GM18519 (cell line): Measurements from ENCODE around the gene BAZ2B.
"Not testable (repeated sequence)": the region's sequence is repeated elsewhere in the genome, so short reads cannot be mapped to it uniquely, and the experiment has no call there.

Experiments used
- ATAC-seq: cut with Tn5 transposase; IDR thresholded peaks from one replicate; pipeline ENCODE4 v1.9.1; 2021; ENCODE audit warnings: mild to moderate bottlenecking, moderate library complexity; ENCODE audit not compliant: unreplicated experiment, low FRiP score

The BAZ2B gene

DNA sequence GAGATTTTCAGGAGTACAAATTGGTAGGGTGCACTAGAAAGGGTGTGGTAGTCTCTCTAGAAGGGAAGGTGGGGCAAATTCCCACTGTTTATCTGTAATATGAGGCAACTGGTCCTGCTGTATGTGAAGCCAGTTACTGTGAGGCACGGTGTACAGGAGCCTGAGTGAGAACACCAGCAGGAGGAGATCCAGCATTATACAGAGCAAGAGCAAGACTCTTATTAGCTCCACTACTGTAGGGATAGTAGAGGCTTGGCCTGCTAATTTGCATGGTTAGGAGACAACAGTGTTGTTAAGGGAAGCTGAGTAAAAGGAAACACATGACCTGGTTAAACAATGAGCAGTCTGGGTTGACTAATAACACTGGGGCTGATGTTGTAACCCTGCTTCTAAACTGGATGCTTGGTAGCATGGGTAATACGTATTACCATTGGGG is 253.5 kb downstream of the BAZ2B start:
- ATAC-seq = no peak

DNA sequence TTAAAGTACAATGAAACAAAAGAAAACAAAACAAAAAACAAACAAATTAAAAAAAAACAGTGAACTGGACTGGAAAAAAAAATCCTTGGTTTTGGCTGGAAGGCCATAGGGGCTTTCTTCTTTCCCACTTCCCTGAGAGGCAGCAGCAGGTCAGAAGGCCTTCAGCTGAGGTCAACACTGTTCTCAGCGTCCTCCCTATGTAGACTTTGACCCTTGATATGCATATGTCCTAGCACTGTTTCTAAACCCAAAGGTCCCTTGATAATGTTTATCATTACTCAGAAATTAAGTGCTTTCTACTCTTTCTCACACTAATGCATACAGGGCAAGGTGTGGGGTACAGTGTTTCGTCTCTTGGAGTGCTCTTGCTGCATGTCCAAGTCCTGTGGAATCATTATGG is 254.3 kb downstream of the BAZ2B start:
- ATAC-seq = no peak

- not testable (repeated sequence) for ATAC-seq
These were observed 254.7 kb downstream of the BAZ2B start for GRCh38 chr2:159361603-159362002.

- ATAC-seq = no peak
These were observed 260.2 kb downstream of the BAZ2B start for GRCh38 chr2:159356053-159356554.

- ATAC-seq = no peak
These were observed 264.4 kb downstream of the BAZ2B start for GRCh38 chr2:159351977-159352376.

GRCh38 chr2:159349674-159350299 is 266.6 kb downstream of the BAZ2B start:
- no peak for ATAC-seq

- ATAC-seq = no peak
These were observed 289.6 kb downstream of the BAZ2B start for GRCh38 chr2:159326569-159327255.

DNA sequence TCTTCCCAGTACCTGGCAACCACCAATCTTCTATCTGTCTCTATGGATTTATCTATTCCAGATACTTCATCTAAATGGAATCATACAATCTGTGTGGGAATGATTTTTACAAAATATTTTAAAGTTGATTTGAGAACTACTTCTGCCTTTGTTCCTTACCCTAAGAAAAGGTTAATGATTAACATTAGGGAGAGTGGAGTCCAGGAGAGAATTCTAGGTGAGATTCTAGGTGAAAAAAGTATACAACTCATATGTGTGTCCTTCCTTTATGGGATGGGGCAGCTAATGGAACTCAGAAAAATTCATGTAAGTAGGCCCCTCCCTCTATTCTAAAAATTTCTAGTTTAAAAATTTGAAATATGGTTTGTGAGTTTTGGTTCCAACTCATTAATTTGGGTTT is 293.9 kb downstream of the BAZ2B start:
- ATAC-seq = no peak

- no peak for ATAC-seq
These were observed 298.8 kb downstream of the BAZ2B start for GRCh38 chr2:159317392-159318088.

- ATAC-seq = no peak
These were observed 308.4 kb downstream of the BAZ2B start for GRCh38 chr2:159307942-159308341.

DNA sequence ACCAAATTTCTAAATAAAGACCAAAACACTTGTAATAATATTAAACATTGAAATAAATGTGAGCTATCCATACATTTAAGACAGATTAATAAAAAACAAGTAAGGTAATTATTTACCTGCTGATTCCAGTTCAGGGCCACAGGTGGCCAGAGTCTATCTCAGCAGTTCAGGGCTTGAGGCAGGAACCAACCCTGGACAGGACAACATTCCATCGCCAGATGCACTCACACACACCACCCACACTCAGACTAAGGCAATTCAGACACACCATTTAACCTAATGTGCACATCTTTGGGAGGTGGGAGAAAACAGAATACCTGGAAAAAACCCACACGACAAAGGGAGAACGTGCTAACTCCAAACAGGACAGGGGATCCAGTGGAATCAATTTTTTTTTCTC is 315.8 kb downstream of the BAZ2B start:
- no peak for ATAC-seq

GRCh38 chr2:159298967-159299366 is 317.4 kb downstream of the BAZ2B start:
- ATAC-seq = no peak

DNA sequence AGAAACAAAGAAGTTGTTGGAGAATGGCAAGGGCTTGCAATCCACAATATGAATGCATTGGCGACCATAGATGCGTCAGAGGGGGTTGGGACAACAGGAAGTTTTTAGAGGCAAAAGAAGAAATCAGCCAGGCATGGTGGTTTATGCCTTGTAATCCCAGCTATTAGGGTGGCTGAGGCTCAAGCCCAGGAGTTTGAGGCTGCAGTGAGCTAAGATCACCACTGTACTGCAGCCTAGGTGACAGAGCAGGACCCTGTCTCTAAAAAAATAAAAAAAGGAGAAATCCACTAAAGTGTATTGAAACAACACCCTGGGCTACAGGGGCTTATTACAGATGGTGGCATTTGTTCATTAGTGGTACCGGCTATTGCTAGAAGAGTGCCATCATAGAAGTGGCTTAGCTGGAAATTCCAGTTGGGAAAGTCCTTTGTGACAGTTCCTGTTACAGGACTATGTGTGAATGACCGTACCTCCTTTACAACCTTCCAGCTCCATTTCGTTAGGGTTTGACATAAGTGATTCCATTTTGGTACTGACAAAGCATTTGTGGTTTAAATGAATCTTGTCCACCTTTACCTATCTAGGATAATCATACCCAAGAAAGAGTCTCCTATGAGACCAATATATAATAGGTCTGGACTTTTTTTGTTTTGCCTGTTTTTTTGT is 319.2 kb downstream of the BAZ2B start:
- no peak for ATAC-seq

DNA sequence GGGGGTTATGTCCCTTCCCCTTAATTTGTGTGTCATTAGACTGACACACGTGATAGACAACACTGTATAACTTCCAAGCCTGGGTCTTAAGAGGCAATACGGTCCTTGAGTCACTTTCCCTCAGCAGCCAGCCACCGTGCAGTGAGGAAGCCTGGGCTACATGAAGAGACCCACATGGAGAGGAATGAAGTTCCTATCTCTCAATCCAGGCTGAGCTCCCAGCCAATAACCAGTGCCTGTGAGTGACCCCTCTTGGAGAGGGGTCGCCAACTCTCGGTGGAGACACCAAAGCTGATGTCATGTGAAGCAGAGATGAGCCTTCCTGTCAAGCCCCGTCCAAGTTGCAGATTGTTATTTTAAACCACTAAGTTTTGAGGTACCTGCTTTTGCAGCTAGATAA is 324.2 kb downstream of the BAZ2B start:
- no peak for ATAC-seq

DNA sequence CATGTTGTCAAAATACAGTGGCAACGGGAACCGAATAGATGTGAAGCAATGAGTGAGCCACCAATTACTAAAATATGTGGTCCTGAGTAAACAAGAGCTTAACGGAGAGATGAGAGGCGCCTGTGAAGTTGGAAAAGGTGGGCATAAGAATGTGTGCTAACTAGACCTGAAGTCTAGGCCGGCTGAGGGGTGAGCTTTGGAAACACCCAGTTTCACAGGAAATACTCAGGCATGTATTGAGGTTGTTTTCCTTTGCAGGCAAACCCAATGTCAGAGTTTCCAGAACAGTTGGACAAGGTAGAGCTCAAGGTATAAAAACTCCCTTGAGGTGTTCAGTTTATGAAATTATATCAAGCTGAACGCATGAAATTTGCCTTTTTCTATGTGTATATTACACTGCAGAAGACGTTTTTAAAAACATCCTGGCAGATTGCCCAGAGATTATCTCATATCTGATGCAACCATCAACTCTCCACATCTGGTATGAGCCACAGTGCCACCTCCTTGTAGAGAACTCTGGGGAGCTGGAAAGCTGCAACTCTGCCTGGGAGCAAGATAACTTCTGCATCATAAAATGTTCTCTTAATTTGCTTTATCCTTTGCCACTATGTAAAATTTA is 325.9 kb downstream of the BAZ2B start:
- peak; percentile 25 for ATAC-seq

GRCh38 chr2:159287733-159288132 is 328.6 kb downstream of the BAZ2B start:
- ATAC-seq = no peak

GRCh38 chr2:159286709-159287441 is 329.5 kb downstream of the BAZ2B start:
- ATAC-seq = peak; percentile 83

- peak; percentile 23 for ATAC-seq
These were observed 330.2 kb downstream of the BAZ2B start, which contains the start of gene WDSUB1 for GRCh38 chr2:159285929-159286708. TSS of gene WDSUB1 (minus strand) at chr2:159286703. CDS start at chr2:159283069, 3,634 bp downstream.

DNA sequence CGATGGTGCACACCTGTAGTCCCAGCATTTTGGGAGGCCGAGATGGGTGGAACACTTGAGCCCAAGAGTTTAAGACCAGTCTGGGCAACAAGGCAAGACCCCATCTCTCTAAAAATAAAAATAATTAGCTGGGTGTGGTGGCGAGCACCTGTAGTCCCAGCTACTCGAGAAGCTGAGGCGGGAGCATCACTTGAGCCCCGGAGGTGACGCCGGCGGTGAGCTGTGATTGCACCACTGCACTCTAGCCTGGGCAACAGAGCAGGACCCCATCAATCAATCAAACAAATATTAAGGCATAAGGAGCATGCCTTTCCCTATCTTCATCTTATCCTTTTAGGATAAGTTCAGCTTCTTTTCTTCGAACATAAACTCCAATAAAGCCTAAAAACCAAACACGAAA is 330.9 kb downstream of the BAZ2B start:
- ATAC-seq = no peak
